HG02981 (cell line): ENCODE measurements around the gene GPD1L.
A peak's percentile ranks its signal among the peaks of the same experiment; 100 is the strongest.

Experiments
- ATAC-seq: cut with Tn5 transposase; IDR thresholded peaks from one replicate; pipeline ENCODE4 v1.9.1; 2021; ENCODE audit warnings: mild to moderate bottlenecking, moderate library complexity; ENCODE audit not compliant: unreplicated experiment

The GPD1L gene

DNA sequence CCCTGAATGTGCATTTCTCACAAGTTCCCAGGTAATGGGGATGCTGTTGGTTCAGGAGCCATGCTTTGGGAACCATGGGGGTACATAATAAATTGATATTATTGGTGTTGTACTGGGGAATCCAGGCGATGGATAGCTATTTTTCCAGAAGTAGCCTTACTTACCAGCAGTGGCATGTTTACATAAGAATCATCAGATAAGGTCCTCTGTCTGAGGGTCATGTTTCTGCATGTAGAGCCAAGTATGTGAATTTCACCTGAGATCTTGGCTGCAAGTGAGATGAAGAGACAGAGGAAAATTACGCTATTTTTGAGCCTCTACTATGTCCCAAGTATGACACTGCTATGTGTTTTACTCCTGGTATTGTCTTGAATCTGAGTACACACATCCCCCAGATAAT is 26.3 kb downstream of the GPD1L start:
- no peak for ATAC-seq

- no peak for ATAC-seq
Observed at GRCh38 chr3:32136703-32137102, 30.3 kb downstream of the GPD1L start.

- ATAC-seq: no peak
Observed at GRCh38 chr3:32137870-32138269, 31.4 kb downstream of the GPD1L start.

DNA sequence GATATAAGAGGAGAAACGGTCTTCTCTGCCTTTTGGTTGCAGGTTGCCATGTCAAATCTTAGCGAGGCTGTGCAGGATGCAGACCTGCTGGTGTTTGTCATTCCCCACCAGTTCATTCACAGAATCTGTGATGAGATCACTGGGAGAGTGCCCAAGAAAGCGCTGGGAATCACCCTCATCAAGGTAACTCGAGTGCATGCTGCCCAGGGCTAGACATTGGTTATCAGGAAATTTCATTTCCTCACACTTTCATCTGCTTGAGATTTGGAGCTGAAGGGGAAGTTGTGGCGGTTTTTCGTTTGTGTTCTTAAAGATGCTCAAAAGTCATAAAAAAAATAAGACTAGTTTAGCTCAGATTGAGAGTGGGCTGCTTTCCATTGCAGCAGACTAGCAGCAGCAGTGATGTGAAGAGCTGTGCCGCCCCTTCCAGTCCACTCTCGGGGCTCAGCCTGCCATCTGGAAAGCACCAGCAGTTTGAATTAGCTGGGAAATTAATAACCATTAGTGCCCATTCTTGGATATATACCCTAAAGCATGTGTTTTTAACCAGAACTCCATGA is 32.2 kb downstream of the GPD1L start:
- ATAC-seq: no peak

DNA sequence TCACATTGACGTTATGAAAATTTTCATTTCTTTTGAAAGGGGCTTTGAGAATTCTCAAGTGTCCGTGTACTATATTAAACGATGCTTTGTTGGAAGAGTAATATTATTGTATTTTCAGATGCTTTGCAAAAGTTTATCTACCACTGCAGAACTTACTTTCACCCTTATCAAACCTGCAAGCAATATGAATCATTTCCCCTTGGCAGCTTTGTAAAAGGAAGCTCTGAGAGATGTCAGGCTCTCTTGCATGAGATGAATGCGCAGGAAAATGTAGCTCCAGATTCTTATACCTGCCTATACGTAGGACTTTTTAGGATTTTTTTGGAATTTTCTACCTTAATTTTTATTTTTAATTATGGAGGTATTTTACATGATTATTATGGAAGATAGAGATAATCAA is 34.5 kb downstream of the GPD1L start:
- no peak for ATAC-seq

GRCh38 chr3:32143849-32144757 is 37.7 kb downstream of the GPD1L start:
- ATAC-seq: no peak

- no peak for ATAC-seq
Observed at GRCh38 chr3:32146746-32147211, 40.4 kb downstream of the GPD1L start.

DNA sequence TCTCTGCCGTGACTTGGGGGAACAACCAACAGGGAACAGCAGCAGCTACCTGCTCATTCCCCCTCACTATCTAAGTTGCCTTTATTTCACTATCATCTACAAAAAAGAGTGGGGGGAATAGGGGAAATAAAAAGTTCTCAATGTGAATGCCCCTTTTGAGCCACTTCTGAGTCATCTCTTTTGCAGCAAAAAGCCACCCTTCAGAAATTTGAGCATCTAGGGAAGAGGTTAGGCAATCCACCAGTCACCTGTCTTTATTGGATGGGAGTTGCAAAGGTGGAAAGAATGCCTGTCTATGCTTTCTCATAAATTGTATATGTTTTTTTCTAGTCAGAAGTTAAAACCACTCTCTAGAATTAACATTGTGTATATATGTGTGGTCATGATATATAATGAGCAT is 41.1 kb downstream of the GPD1L start:
- ATAC-seq: no peak

DNA sequence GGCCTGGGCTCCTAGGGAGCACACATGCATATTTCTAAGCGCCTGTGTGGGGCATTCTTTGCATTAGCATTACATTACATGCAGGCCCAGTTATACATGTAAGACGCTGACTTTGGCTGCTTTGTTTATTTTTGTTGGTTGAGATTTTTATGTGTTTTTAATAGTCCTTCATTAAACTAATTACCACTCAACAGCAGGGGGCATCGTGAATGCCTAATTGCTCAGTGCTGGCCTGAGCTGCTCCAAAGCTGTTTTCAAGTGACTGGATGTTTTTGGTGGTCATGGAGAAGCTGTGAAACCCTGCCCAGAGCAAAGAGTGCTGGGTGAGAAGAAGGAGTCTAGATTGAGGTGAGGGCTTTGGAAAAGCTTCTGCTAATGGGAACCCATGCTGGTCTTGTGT is 41.5 kb downstream of the GPD1L start:
- no peak for ATAC-seq

- no peak for ATAC-seq
Observed at GRCh38 chr3:32148351-32148750, 41.9 kb downstream of the GPD1L start.

- ATAC-seq: no peak
Observed at GRCh38 chr3:32153414-32154204, 47.2 kb downstream of the GPD1L start.

DNA sequence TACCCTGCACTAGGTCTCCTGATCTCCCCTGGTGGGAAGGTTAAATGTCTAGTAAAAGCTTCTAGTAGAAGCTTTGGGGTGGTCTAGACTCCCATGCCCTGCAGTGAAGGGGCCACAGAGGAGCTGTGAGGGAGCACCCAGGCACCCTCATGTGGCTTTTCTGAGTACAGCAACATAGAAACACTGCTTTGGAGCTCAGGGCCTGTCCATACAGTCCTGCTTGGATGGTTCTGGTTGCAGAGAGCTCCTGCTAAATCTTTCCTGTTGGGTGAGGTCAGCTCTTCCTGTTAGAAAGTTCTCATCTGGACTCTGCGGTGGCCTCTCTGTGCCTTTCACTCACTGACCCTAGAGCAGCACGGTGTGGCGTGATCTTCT is 47.8 kb downstream of the GPD1L start:
- no peak for ATAC-seq

DNA sequence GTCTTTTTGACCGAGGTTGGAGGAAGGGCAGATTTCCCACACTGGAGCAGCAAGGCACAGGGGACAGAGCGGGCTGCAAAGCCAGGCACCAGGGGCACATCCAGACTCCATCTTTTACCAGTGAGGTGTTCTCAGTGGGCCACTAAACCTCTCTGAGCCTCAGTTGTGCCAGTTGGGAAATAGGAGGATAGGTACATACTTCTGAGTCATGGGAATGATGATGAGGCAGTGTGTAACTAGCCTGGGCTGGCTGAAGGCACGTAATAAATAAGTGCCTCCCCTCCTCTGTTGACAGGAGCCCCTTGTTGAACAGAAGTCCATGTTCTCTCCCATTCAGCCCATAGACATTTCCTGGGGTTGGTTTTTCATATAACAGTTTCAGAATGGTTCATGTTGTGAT is 48.7 kb downstream of the GPD1L start:
- no peak for ATAC-seq

- ATAC-seq: no peak
Observed at GRCh38 chr3:32157600-32158264, 51.3 kb downstream of the GPD1L start.

- no peak for ATAC-seq
Observed at GRCh38 chr3:32160706-32161214, 54.3 kb downstream of the GPD1L start.

DNA sequence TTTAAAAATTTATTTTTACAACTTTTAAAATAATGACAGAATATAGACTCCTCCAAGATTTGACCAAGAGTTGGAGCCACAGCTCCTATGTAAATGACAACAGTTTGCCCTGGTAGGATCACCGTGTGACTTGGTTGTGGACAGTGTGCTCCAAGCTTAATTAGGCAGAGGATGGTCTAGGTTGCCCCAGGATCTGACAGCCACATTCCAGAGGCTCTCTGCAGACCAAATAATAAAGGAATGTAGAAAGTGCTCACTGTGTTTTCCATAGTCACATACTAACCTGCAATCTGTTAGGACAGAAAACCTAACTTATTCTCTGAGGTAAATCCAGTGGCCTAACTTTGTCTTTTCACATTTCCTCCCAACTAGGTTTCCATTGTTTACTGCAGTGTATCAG is 59.0 kb downstream of the GPD1L start:
- ATAC-seq: no peak

DNA sequence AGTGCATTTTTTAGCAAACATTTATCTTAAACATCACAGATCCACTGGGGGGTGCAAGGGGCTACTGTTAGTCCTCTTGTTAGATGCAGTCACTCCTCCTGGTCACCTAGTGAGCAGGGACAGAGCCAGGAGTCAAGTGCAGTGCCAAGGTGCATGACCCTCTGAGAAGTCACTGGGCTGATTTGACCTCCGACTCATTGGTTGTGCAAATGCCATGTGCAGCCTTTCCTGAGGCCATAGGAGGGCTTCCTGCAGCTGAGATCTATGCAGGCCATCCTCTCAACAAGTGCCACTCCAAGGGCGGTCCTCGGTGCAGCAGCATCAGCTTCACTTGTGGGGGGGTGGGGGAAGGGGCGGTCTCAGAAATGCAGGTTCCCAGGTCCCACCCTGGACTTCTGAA is 60.2 kb downstream of the GPD1L start:
- ATAC-seq: no peak

DNA sequence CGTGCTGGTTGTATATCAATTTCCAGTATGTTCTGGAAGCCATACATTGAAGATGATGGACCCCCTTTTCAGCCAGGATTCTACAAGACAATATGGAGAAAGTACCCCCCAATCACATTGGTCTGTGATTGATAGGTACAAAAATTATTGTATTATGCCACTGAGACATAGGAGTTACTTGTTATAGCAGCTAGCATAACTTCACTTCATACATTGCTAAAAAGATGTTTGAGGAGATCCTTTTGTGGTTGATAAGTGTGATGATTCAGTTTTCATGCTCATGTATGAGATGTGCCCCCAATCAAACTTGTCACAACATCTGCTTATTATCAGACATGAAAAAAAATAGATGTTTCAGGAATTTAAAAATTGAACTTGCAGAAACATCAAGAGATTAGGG is 66.0 kb downstream of the GPD1L start:
- ATAC-seq: no peak

DNA sequence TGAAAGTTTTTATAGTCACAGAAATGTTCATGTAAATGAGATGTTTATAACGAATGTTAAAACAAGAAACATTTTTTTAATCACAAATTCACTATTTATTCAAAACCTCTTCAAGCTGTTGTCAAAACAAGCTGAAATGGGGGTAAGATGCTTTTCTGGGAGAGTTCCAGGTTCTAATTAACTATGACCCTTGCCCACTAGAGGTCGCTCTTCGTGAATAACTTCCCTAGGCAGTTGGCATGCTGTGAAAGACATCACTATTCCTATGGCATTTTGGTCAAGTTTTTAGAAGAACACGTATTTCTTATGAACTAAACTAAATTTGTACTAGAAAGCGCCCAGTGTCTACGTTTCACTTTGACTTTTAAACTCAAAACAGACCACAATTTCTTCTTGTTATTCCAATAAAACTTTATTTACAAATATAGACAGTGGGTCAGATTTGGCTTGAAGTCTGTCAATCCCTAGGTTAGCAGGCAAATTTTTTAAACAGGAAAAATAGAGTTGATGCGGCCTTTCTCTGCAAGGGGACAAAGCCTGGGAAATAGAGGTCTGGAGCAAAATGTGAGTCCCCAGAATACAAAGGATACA is 69.3 kb downstream of the GPD1L start:
- no peak for ATAC-seq

DNA sequence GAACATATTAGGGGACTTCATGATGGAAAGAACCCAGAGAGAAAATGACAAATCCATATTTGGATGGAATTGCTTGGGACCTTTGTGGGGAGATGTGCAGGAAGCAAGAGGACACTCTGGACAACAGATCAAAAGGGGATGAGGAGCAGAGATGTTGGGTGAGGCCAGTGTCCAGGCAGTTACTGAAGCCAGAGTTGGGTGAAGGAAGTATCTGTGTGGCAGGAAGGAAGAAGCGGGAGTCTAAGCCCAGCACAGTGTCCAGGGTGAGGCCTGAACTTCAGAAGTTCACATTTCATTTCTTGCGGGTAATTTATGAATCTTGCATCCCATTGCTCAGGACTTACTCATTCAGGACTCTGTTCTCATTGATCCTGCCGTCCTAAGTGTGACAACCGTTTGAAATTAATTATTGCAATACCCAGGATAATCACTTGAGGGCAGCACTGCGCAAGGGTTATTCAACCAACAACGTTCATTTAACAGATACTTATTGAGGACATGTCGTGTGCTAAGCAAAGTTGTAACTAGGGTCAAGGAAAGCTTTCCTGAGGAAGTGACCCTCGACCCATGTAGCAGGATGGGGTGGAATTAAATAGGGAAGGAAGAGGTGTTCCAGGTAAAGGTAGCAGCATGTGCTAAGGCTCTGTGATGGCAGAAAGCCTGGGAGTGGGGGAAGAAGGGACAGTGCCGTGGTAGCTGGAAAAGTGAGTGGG is 70.7 kb downstream of the GPD1L start:
- ATAC-seq: peak; percentile 38
